ENCODE results near the gene ACOT7.

Gene ACOT7

GRCh38 chr1:6343506-6344405, 49.8 kb downstream of the ACOT7 start:
- DNase-seq (ENCODE audit: low spot score) = no peak

GRCh38 chr1:6342056-6342455, 51.5 kb downstream of the ACOT7 start:
- DNase-seq (ENCODE audit: low spot score) = no peak

GRCh38 chr1:6338695-6339094, 54.9 kb downstream of the ACOT7 start:
- no peak for DNase-seq (ENCODE audit: low spot score)

- DNase-seq (ENCODE audit: low spot score) = no peak
These were observed 56.6 kb downstream of the ACOT7 start for GRCh38 chr1:6336776-6337622.

- DNase-seq (ENCODE audit: low spot score) = no peak
These were observed 59.1 kb downstream of the ACOT7 start for GRCh38 chr1:6334261-6334993.

- DNase-seq (ENCODE audit: low spot score) = no peak
These were observed 60.7 kb downstream of the ACOT7 start for GRCh38 chr1:6332821-6333220.

GRCh38 chr1:6331543-6332273, 61.9 kb downstream of the ACOT7 start:
- no peak for DNase-seq (ENCODE audit: low spot score)

- DNase-seq (ENCODE audit: low spot score) = peak; percentile 63
These were observed 63.1 kb downstream of the ACOT7 start for GRCh38 chr1:6330410-6330911.

GRCh38 chr1:6329851-6330250, 63.7 kb downstream of the ACOT7 start:
- no peak for DNase-seq (ENCODE audit: low spot score)

GRCh38 chr1:6329396-6329795, 64.2 kb downstream of the ACOT7 start:
- no peak for DNase-seq (ENCODE audit: low spot score)

GRCh38 chr1:6328696-6329095, 64.9 kb downstream of the ACOT7 start:
- DNase-seq (ENCODE audit: low spot score) = no peak

- no peak for DNase-seq (ENCODE audit: low spot score)
These were observed 65.5 kb downstream of the ACOT7 start for GRCh38 chr1:6328091-6328490.

- DNase-seq (ENCODE audit: low spot score) = no peak
These were observed 68.1 kb downstream of the ACOT7 start for GRCh38 chr1:6325482-6325881.

GRCh38 chr1:6322161-6322560, 71.4 kb downstream of the ACOT7 start:
- DNase-seq (ENCODE audit: low spot score) = no peak

GRCh38 chr1:6321205-6321604, 72.4 kb downstream of the ACOT7 start:
- DNase-seq (ENCODE audit: low spot score) = no peak

- DNase-seq (ENCODE audit: low spot score) = no peak
These were observed 76.3 kb downstream of the ACOT7 start for GRCh38 chr1:6317098-6317760.

- DNase-seq (ENCODE audit: low spot score) = no peak
These were observed 77.1 kb downstream of the ACOT7 start for GRCh38 chr1:6316240-6317097.

GRCh38 chr1:6314503-6314902, 79.1 kb downstream of the ACOT7 start:
- DNase-seq (ENCODE audit: low spot score) = no peak

GRCh38 chr1:6313393-6314200, 80.0 kb downstream of the ACOT7 start:
- no peak for DNase-seq (ENCODE audit: low spot score)

Data from pons (tissue), 1 donor.